ENCODE data around the gene PPP4C.

DNA sequence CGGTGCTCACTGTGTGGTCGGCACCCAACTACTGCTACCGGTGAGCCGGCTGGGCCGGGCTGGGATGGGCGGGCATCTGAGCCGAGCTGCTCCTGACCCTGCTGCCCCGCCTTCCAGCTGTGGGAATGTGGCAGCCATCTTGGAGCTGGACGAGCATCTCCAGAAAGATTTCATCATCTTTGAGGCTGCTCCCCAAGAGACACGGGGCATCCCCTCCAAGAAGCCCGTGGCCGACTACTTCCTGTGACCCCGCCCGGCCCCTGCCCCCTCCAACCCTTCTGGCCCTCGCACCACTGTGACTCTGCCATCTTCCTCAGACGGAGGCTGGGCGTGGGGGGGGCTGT is 9.0 kb downstream of the PPP4C start:
- no peak for TF ChIP-seq POLR2A (IDR thresholded peaks at IDR 0.05)
- TF ChIP-seq, protein P1, sequence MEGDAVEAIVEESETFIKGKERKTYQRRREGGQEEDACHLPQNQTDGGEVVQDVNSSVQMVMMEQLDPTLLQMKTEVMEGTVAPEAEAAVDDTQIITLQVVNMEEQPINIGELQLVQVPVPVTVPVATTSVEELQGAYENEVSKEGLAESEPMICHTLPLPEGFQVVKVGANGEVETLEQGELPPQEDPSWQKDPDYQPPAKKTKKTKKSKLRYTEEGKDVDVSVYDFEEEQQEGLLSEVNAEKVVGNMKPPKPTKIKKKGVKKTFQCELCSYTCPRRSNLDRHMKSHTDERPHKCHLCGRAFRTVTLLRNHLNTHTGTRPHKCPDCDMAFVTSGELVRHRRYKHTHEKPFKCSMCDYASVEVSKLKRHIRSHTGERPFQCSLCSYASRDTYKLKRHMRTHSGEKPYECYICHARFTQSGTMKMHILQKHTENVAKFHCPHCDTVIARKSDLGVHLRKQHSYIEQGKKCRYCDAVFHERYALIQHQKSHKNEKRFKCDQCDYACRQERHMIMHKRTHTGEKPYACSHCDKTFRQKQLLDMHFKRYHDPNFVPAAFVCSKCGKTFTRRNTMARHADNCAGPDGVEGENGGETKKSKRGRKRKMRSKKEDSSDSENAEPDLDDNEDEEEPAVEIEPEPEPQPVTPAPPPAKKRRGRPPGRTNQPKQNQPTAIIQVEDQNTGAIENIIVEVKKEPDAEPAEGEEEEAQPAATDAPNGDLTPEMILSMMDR (IDR thresholded peaks at IDR 0.05) = no peak
